ENCODE data around the gene FSTL4.

- no peak for TF ChIP-seq CTCF (IDR thresholded peaks at IDR 0.05; ENCODE audit: poor library complexity)
- TF ChIP-seq EZH2 (IDR thresholded peaks at IDR 0.05; ENCODE audit: borderline replicate concordance), result peak; percentile 74
- TF ChIP-seq EZH2phosphoT487 (IDR thresholded peaks at IDR 0.05; ENCODE audit: low read depth, severe bottlenecking, unreplicated experiment), result peak; percentile 29
Measured at GRCh38 chr5:133611357-133612248, 738 bp downstream of the FSTL4 start.
